ENCODE measurements around the gene GABARAPL1. TPM values are rescaled to one million over a fixed set of nuclear protein-coding genes. Genes with fewer than 3 reads are reported as not detected.

Gene GABARAPL1
- total and polyA plus RNA-seq, 2 of the 13 experiments (the other 11 are each of a cell fraction or from before 2014, with no cell fraction given), result 7.9 to 26.1 TPM

DNA sequence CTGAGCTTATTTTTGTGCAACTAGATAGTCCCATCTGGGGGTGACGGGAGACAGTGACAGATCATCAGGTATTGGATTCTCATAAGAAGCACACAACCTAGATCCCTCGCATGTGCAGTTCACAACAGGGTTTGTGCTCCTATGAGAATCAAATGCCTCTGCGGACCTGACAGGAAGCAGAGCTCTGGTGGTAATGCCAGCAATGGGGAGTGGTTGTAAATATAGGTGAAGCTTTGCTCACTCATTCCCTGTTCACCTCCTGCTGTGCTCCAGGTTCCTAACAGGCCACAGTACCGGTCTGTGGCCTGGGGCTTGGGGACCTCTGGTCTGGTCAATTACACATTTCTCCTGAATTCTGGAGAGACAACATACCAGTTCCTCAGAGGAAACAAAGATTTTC lies 39.0 kb downstream of the GABARAPL1 start:
- Histone ChIP-seq H4K20me1 (ENCODE audit: insufficient read depth, low read length) (no peaks in the 10 kb centered on the region), H3K4me3 (replicated peaks in 1 of 3; ENCODE audit: insufficient read depth in 1 of 3, low read depth in 2 of 3, low read length in 3 of 3) (no peak overlapping the region), H3K27me3 (ENCODE audit: control insufficient read depth in 1 of 2, insufficient read depth in 2 of 2, low read length in 2 of 2) (no peaks in the 10 kb centered on the region; a peak in 1 of 5 replicates), H3K9ac (ENCODE audit: insufficient read depth, low read depth, low read length) (no peak overlapping the region), H3K4me2 (ENCODE audit: low read depth, low read length) (no peak overlapping the region), H3K27ac (ENCODE audit: extremely low read length, insufficient read depth, low read length) (no peak overlapping the region), H2AFZ (ENCODE audit: low read length) (no peak overlapping the region), H3K79me2 (ENCODE audit: insufficient read depth, low read length) (no peaks in the 10 kb centered on the region), H3K9me3 (ENCODE audit: low read length) (no peaks in the 10 kb centered on the region), H3K36me3 (replicated peaks in 1 of 2; ENCODE audit: control insufficient read depth in 1 of 2, insufficient read depth in 2 of 2, low read length in 2 of 2) (no peaks in the 10 kb centered on the region), H3K4me1 (ENCODE audit: insufficient read depth, low read length) (no peaks in the 10 kb centered on the region)
- in situ Hi-C loops (cut with HindIII; ENCODE audit: extremely low pct_ligation_motif_present, low pct_unique_long_range_greater_than_20kb) (no loop called here), intact Hi-C loops (cut with micrococcal nuclease; ENCODE audit: unreplicated experiment) (no loop called here)
- TF ChIP-seq ELF3 (CRISPR knock-in tag; IDR thresholded peaks at IDR 0.05), result no peak
- no peak for TF ChIP-seq HNRNPL (IDR thresholded peaks at IDR 0.05; ENCODE audit: low read depth, low read length)
- TF ChIP-seq MLLT10 (CRISPR knock-in tag; IDR thresholded peaks at IDR 0.05), result no peak
- TF ChIP-seq ZNF34 (CRISPR knock-in tag; IDR thresholded peaks at IDR 0.05; ENCODE audit: borderline replicate concordance), result no peak
- no peak for TF ChIP-seq NFYC (CRISPR knock-in tag; IDR thresholded peaks at IDR 0.05)
- no peak for TF ChIP-seq HOXA9 (CRISPR knock-in tag; IDR thresholded peaks at IDR 0.05; ENCODE audit: borderline replicate concordance)
- no peak for TF ChIP-seq ZNF773 (CRISPR knock-in tag; IDR thresholded peaks at IDR 0.05; ENCODE audit: borderline replicate concordance)
- POLR2A ChIA-PET, result no interaction called here
- DNase-seq (ENCODE audit: low spot score), result no peak
- BruUV-seq (replicated peaks), result no TSS peak
- WGBS (ENCODE audit: low lambda C conversion rate), result 38% methylated on average over 4 of the region's 4 CpGs
- ATAC-seq, result no peak
- CTCF ChIA-PET (ENCODE audit: low intra/inter-chr PET ratio, low total read pairs), result no interaction called here
- FAIRE-seq, result no peak

DNA sequence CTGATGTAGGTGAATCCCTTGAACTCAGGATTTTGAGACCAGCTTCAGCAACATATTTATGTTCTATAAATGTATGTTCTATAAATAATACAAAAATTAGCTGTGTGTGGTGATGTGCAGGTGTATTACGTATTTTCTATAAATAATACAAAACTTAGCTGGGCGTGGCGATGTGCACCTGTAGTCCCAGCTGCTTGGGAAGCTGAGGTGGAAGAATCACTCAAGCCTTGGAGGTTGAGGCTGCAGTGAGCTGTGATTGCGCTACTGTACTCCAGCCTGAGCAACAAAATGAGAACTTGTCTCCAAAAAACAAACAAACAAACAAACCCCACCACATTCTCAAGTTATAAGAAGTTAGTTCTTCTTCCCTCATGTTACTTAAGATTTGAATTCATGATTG lies 39.5 kb downstream of the GABARAPL1 start:
- ChIA-PET POLR2A (no interaction called here), CTCF (ENCODE audit: low intra/inter-chr PET ratio, low total read pairs) (no interaction called here)
- no peak for ATAC-seq
- BruUV-seq (replicated peaks), result no TSS peak
- H4K20me1 ChIP-seq (ENCODE audit: insufficient read depth, low read length), result no peaks in the 10 kb centered on the region
- no peak overlapping the region for H3K27ac ChIP-seq (ENCODE audit: extremely low read length, insufficient read depth, low read length)
- no peak overlapping the region for H3K4me3 ChIP-seq (replicated peaks in 1 of 3; ENCODE audit: insufficient read depth in 1 of 3, low read depth in 2 of 3, low read length in 3 of 3)
- no peaks in the 10 kb centered on the region; a peak in 1 of 5 replicates for H3K27me3 ChIP-seq (ENCODE audit: control insufficient read depth in 1 of 2, insufficient read depth in 2 of 2, low read length in 2 of 2)
- TF ChIP-seq GTF2F1 (IDR thresholded peaks at IDR 0.05; ENCODE audit: low read length) (no peak), FOXA1 (IDR thresholded peaks at IDR 0.05) (no peak), FOXA1 (CRISPR knock-in tag; IDR thresholded peaks at IDR 0.05) (no peak), HNRNPH1 (optimal IDR thresholded peaks at IDR 0.05; ENCODE audit: low read depth, low read length) (no peak)
- TF ChIP-seq, protein P1, sequence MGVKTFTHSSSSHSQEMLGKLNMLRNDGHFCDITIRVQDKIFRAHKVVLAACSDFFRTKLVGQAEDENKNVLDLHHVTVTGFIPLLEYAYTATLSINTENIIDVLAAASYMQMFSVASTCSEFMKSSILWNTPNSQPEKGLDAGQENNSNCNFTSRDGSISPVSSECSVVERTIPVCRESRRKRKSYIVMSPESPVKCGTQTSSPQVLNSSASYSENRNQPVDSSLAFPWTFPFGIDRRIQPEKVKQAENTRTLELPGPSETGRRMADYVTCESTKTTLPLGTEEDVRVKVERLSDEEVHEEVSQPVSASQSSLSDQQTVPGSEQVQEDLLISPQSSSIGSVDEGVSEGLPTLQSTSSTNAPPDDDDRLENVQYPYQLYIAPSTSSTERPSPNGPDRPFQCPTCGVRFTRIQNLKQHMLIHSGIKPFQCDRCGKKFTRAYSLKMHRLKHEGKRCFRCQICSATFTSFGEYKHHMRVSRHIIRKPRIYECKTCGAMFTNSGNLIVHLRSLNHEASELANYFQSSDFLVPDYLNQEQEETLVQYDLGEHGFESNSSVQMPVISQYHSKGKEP (CRISPR knock-in tag; IDR thresholded peaks at IDR 0.05), result no peak
- TF ChIP-seq, protein P2, sequence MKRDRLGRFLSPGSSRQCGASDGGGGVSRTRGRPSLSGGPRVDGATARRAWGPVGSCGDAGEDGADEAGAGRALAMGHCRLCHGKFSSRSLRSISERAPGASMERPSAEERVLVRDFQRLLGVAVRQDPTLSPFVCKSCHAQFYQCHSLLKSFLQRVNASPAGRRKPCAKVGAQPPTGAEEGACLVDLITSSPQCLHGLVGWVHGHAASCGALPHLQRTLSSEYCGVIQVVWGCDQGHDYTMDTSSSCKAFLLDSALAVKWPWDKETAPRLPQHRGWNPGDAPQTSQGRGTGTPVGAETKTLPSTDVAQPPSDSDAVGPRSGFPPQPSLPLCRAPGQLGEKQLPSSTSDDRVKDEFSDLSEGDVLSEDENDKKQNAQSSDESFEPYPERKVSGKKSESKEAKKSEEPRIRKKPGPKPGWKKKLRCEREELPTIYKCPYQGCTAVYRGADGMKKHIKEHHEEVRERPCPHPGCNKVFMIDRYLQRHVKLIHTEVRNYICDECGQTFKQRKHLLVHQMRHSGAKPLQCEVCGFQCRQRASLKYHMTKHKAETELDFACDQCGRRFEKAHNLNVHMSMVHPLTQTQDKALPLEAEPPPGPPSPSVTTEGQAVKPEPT (CRISPR knock-in tag; IDR thresholded peaks at IDR 0.05; ENCODE audit: low read depth), result no peak
- H2AFZ ChIP-seq (ENCODE audit: low read length), result no peak overlapping the region
- FAIRE-seq, result no peak
- WGBS (ENCODE audit: low lambda C conversion rate), result 11% methylated on average over 4 of the region's 4 CpGs
- H3K4me2 ChIP-seq (ENCODE audit: low read depth, low read length), result no peak overlapping the region
- intact Hi-C loops (cut with micrococcal nuclease; ENCODE audit: unreplicated experiment), result no loop called here
- H3K36me3 ChIP-seq (replicated peaks in 1 of 2; ENCODE audit: control insufficient read depth in 1 of 2, insufficient read depth in 2 of 2, low read length in 2 of 2), result no peaks in the 10 kb centered on the region
- no peaks in the 10 kb centered on the region for H3K4me1 ChIP-seq (ENCODE audit: insufficient read depth, low read length)
- no peak overlapping the region for H3K9ac ChIP-seq (ENCODE audit: insufficient read depth, low read depth, low read length)
- in situ Hi-C loops (cut with HindIII; ENCODE audit: extremely low pct_ligation_motif_present, low pct_unique_long_range_greater_than_20kb), result no loop called here
- no peaks in the 10 kb centered on the region for H3K79me2 ChIP-seq (ENCODE audit: insufficient read depth, low read length)
- DNase-seq (ENCODE audit: low spot score), result no peak
- no peaks in the 10 kb centered on the region for H3K9me3 ChIP-seq (ENCODE audit: low read length)
